H1 (cell line): ENCODE results near the gene IQCF6. TPM values are rescaled to one million over a fixed set of nuclear protein-coding genes. Genes with fewer than 3 reads are reported as not detected.

Experiments
- CTCF ChIA-PET: fragments of 300-600 bp; sonication (Branson Sonifier 250); formaldehyde crosslinking; loops from one replicate; lab custom pipeline; 2021; ENCODE audit not compliant: partially characterized antibody; lab: Charles Lee
- POLR2A ChIA-PET: fragments of 300-600 bp; sonication (Branson Sonifier 250); formaldehyde crosslinking; loops from one replicate; lab custom pipeline; 2021; ENCODE audit warnings: inconsistent platforms; ENCODE audit not compliant: partially characterized antibody; lab: Charles Lee
- DNase-seq, 2 experiments: peaks; one replicate each; pipeline versions ENCODE4 v3.0.0 to v3.0.0-alpha.2; 2010 to 2022; ENCODE audit warnings: low spot score in 2 of 2, low read depth in 1 of 2, mixed read lengths in 1 of 2
- FAIRE-seq: peaks from 2 replicates; lab custom pipeline; 2011; peaks lifted over from hg19 to GRCh38; lab: Jason Lieb, UNC
- H2AFZ ChIP-seq: 2 replicates; pipeline ENCODE4 v1.8.1; 2012; ENCODE audit warnings: low read length, inconsistent platforms
- H2AK5ac ChIP-seq: 2 replicates; pipeline ENCODE4 v1.6.1; 2013; ENCODE audit warnings: low read depth, low read length
- H2BK120ac ChIP-seq: replicated peaks from 2 replicates; pipeline ENCODE3; 2013; ENCODE audit warnings: low read depth, low read length, inconsistent platforms
- H2BK12ac ChIP-seq: 2 replicates; pipeline ENCODE4 v1.6.1; 2013; ENCODE audit warnings: low read depth, low read length
- H2BK15ac ChIP-seq: 2 replicates; pipeline ENCODE4 v1.6.1; 2013; ENCODE audit warnings: low read length
- H2BK20ac ChIP-seq: 2 replicates; pipeline ENCODE4 v1.6.1; 2013; ENCODE audit warnings: low read length
- H2BK5ac ChIP-seq: 2 replicates; pipeline ENCODE4 v1.6.1; 2013; ENCODE audit warnings: low read depth, low read length
- H3K14ac ChIP-seq: 2 replicates; pipeline ENCODE4 v1.6.1; 2013; ENCODE audit warnings: inconsistent platforms; ENCODE audit not compliant: insufficient read length
- H3K18ac ChIP-seq: 2 replicates; pipeline ENCODE4 v1.6.1; 2013; ENCODE audit warnings: low read length; ENCODE audit errors: extremely low read depth
- H3K23ac ChIP-seq: 2 replicates; pipeline ENCODE4 v1.6.1; 2013; ENCODE audit warnings: inconsistent platforms; ENCODE audit not compliant: insufficient read length
- H3K23me2 ChIP-seq: 2 replicates; pipeline ENCODE4 v1.6.1; 2013; ENCODE audit warnings: low read depth, low read length
- H3K27ac ChIP-seq: 2 replicates; pipeline ENCODE4 v1.6.1; 2011; ENCODE audit warnings: low read depth, low read length, inconsistent platforms
- H3K27me3 ChIP-seq, 4 experiments: replicated peaks in 1 of 4; 1 replicate in 1 of 4; 2 replicates in 3 of 4; pipeline versions ENCODE4 v1.6.1 to v1.8.1; 2011 to 2013; ENCODE audit warnings: low read length in 3 of 4, mild to moderate bottlenecking in 3 of 4, inconsistent platforms in 2 of 4, mixed read lengths in 2 of 4, moderate library complexity in 1 of 4; ENCODE audit not compliant: control insufficient read depth in 3 of 4, insufficient read depth in 3 of 4; ENCODE audit errors: extremely low read depth in 1 of 4
- H3K36me3 ChIP-seq, 4 experiments: 2 replicates each; pipeline versions ENCODE4 v1.6.1 to v1.8.1; 2011 to 2013; ENCODE audit warnings: mild to moderate bottlenecking in 4 of 4, low read length in 3 of 4, moderate library complexity in 2 of 4, control low read depth in 1 of 4, inconsistent platforms in 1 of 4; ENCODE audit not compliant: insufficient read depth in 4 of 4, control insufficient read depth in 2 of 4
- H3K4ac ChIP-seq: replicated peaks from 2 replicates; pipeline ENCODE3; 2013; ENCODE audit warnings: low read length, low read depth, mixed read lengths, inconsistent platforms; ENCODE audit not compliant: insufficient read length
- H3K4me1 ChIP-seq, 4 experiments: replicated peaks in 1 of 4; 1 replicate in 1 of 4; 2 replicates in 3 of 4; pipeline versions ENCODE4 v1.6.1 to v1.8.1; 2011 to 2013; ENCODE audit warnings: low read length in 3 of 4, inconsistent platforms in 2 of 4, mixed read lengths in 1 of 4; ENCODE audit not compliant: insufficient read depth in 4 of 4, control insufficient read depth in 3 of 4
- H3K4me2 ChIP-seq, 2 experiments: 2 replicates each; pipeline versions ENCODE4 v1.6.1 to v1.8.1; 2011 to 2013; ENCODE audit warnings: low read depth in 2 of 2, low read length in 2 of 2, control low read depth in 1 of 2, inconsistent platforms in 1 of 2, mild to moderate bottlenecking in 1 of 2; ENCODE audit not compliant: insufficient read depth in 1 of 2
- H3K4me3 ChIP-seq, 4 experiments: fragments of 200-600, 300-600 bp in 1 of 4; sonication (generic), shearing (Covaris generic), sonication (Bioruptor Twin) in 1 of 4; 2 replicates each; pipeline versions ENCODE4 v1.5.1 to v1.8.1; 2011 to 2016; ENCODE audit warnings: low read length in 4 of 4, low read depth in 3 of 4, control low read depth in 2 of 4, inconsistent platforms in 2 of 4, mild to moderate bottlenecking in 2 of 4, mixed read lengths in 1 of 4, moderate library complexity in 1 of 4; ENCODE audit not compliant: insufficient read depth in 2 of 4; ENCODE audit errors: extremely low read depth in 1 of 4
- H3K56ac ChIP-seq: replicated peaks from 2 replicates; pipeline ENCODE3; 2013; ENCODE audit warnings: low read depth, mild to moderate bottlenecking, mixed read lengths, low read length, inconsistent platforms; ENCODE audit not compliant: insufficient read length
- H3K79me1 ChIP-seq: 2 replicates; pipeline ENCODE4 v1.6.1; 2013; ENCODE audit warnings: low read depth, low read length, control low read depth
- H3K79me2 ChIP-seq, 2 experiments: 2 replicates each; pipeline versions ENCODE4 v1.6.1 to v1.8.1; 2012 to 2013; ENCODE audit warnings: low read length in 2 of 2, mild to moderate bottlenecking in 2 of 2, inconsistent platforms in 1 of 2; ENCODE audit not compliant: insufficient read depth in 2 of 2, control insufficient read depth in 1 of 2
- H3K9ac ChIP-seq, 4 experiments: replicated peaks in 1 of 4; 1 replicate in 1 of 4; 2 replicates in 3 of 4; pipeline versions ENCODE4 v1.6.1 to v1.8.1; 2011 to 2013; ENCODE audit warnings: low read depth in 3 of 4, low read length in 3 of 4, control low read depth in 2 of 4, mild to moderate bottlenecking in 2 of 4, moderate library complexity in 2 of 4, inconsistent platforms in 1 of 4; ENCODE audit errors: extremely low read depth in 1 of 4
- H3K9me3 ChIP-seq, 2 experiments: 2 replicates each; pipeline versions ENCODE4 v1.6.1 to v1.8.1; 2012 to 2013; ENCODE audit warnings: mild to moderate bottlenecking in 2 of 2, moderate library complexity in 2 of 2, control low read depth in 1 of 2, inconsistent platforms in 1 of 2, low read depth in 1 of 2, low read length in 1 of 2, mixed read lengths in 1 of 2; ENCODE audit not compliant: insufficient read depth in 2 of 2
- H4K20me1 ChIP-seq, 2 experiments: replicated peaks in 1 of 2; 2 replicates each; pipeline versions ENCODE3 to v1.8.1; 2011 to 2013; ENCODE audit warnings: inconsistent platforms in 2 of 2, low read length in 2 of 2, mild to moderate bottlenecking in 1 of 2; ENCODE audit not compliant: insufficient read depth in 2 of 2, control insufficient read depth in 1 of 2
- H4K5ac ChIP-seq: 2 replicates; pipeline ENCODE4 v1.6.1; 2013; ENCODE audit warnings: low read length, low read depth, mixed read lengths, inconsistent platforms; ENCODE audit not compliant: insufficient read length
- H4K8ac ChIP-seq: 2 replicates; pipeline ENCODE4 v1.8.0; 2013; ENCODE audit warnings: mild to moderate bottlenecking, moderate library complexity, low read length, inconsistent platforms; ENCODE audit not compliant: insufficient read depth; ENCODE audit errors: extremely low read depth
- H4K91ac ChIP-seq: replicated peaks from 2 replicates; pipeline ENCODE3; 2013; ENCODE audit warnings: low read length, mixed read lengths, inconsistent platforms; ENCODE audit not compliant: insufficient read length
- ASH2L ChIP-seq: fragments of 200-600, 300-600 bp; sonication (generic); IDR thresholded peaks from one replicate; pipeline ENCODE4 v1.7.1; 2017; ENCODE audit warnings: low read length
- ATF2 ChIP-seq: IDR thresholded peaks from 2 replicates; pipeline ENCODE4 v1.6.1; 2012; ENCODE audit warnings: low read length, inconsistent platforms
- ATF3 ChIP-seq: IDR thresholded peaks from 2 replicates; pipeline ENCODE4 v1.6.1; 2011; ENCODE audit warnings: low read depth, mild to moderate bottlenecking, low read length; ENCODE audit not compliant: insufficient read depth
- CBX5 ChIP-seq: fragments of 300-800, 300-1000 bp; sonication (generic); IDR thresholded peaks from 2 replicates; pipeline ENCODE4 v1.7.1; 2016; ENCODE audit warnings: antibody characterized with exemption, low read length, low read depth
- MAFK ChIP-seq: IDR thresholded peaks from 2 replicates; pipeline ENCODE4 v1.6.1; 2012; ENCODE audit warnings: low read depth, mild to moderate bottlenecking, improper control_type of control experiment, low read length
- MAX ChIP-seq: IDR thresholded peaks from 2 replicates; pipeline ENCODE4 v1.6.1; 2012; ENCODE audit warnings: inconsistent platforms
- POLR2A ChIP-seq, 2 experiments: IDR thresholded peaks; 1 replicate in 1 of 2; 2 replicates in 1 of 2; pipeline ENCODE4 v1.6.1; 2011; ENCODE audit warnings: low read depth in 2 of 2, low read length in 2 of 2, mild to moderate bottlenecking in 2 of 2; ENCODE audit errors: control extremely low read depth in 1 of 2
- POLR2AphosphoS5 ChIP-seq: IDR thresholded peaks from 2 replicates; pipeline ENCODE4 v1.6.1; 2011; ENCODE audit warnings: low read depth, low read length
- POU5F1 ChIP-seq: IDR thresholded peaks from 2 replicates; pipeline ENCODE4 v1.6.1; 2011; ENCODE audit warnings: low read depth, mild to moderate bottlenecking, low read length, moderate library complexity
- SAP30 ChIP-seq: fragments of 300-600 bp; sonication (generic); IDR thresholded peaks from 2 replicates; pipeline ENCODE4 v1.7.1; 2012; ENCODE audit warnings: low read length, moderate library complexity, mild to moderate bottlenecking, inconsistent platforms; ENCODE audit not compliant: insufficient read depth, insufficient replicate concordance
- SP1 ChIP-seq: IDR thresholded peaks from 2 replicates; pipeline ENCODE4 v1.6.1; 2011; ENCODE audit warnings: low read depth, low read length
- SRF ChIP-seq: IDR thresholded peaks from 2 replicates; pipeline ENCODE4 v1.6.1; 2011; ENCODE audit warnings: mild to moderate bottlenecking, low read depth, low read length, moderate library complexity
- TBP ChIP-seq: IDR thresholded peaks from 2 replicates; pipeline ENCODE4 v1.6.1; 2011; ENCODE audit warnings: low read depth, low read length, improper control_type of control experiment
- WGBS, 2 experiments: shearing (Covaris generic) in 1 of 2; methylation state at CpG; one replicate each; pipeline versions ENCODE4 v1.1.6 to v1.1.7; 2013 to 2015; ENCODE audit warnings: low lambda C conversion rate in 2 of 2, mixed read lengths in 2 of 2, inconsistent platforms in 1 of 2, low coverage in 1 of 2, missing lambda C conversion rate in 1 of 2; ENCODE audit not compliant: insufficient replicate concordance in 2 of 2, insufficient coverage in 1 of 2, insufficient read length in 1 of 2; ENCODE audit errors: extremely low coverage in 1 of 2, missing lambda C conversion rate in 1 of 2; 5-methylcytosine and 5-hydroxymethylcytosine counted together
- polyA plus RNA-seq, 7 experiments: library from polyadenylated mRNA; depleted of rRNA in 3 of 7; stranded (reverse) in 5 of 7; unstranded in 2 of 7; fragments of >200 nt in 5 of 7; fragments of 200-250 nt in 2 of 7; gene quantifications; 1 replicate in 5 of 7; 2 replicates in 1 of 7; 4 replicates in 1 of 7; pipeline versions ENCODE4 v1.2.1 to v1.2.3, GENCODE V29; 2011 to 2013; ENCODE audit warnings: missing spikeins in 2 of 7, mixed read lengths in 2 of 7
- total RNA-seq: library from RNA; stranded (reverse); fragmentation: NEBNext Ultra II Directional; extraction: Animal tissue kit (Norgen Biotek cat#: 25700); gene quantifications from 2 replicates; pipeline ENCODE4 v1.2.1, GENCODE V29; 2021

IQCF6 gene
- total and polyA plus RNA-seq, 2 of the 8 experiments (the other 6 are each of a cell fraction or from before 2014, with no cell fraction given), result not detected

- CTCF ChIA-PET, result interaction anchor here (0.7 to 4.9 kb wide), 3 partner anchors 9 to 199 kb away, joined by 3 to 32 read pairs (median 3); no protein-coding TSS in a partner anchor
- Histone ChIP-seq H2AK5ac (no peak overlapping the region), H2BK15ac (no peak overlapping the region), H3K23ac (no peak overlapping the region), H2BK5ac (no peak overlapping the region), H2AFZ (no peak overlapping the region), H2BK20ac (no peak overlapping the region), H3K79me2 (no peaks in the 10 kb centered on the region), H3K23me2 (no peaks in the 10 kb centered on the region), H4K5ac (no peak overlapping the region), H3K14ac (no peak overlapping the region), H2BK120ac (no peak overlapping the region), H3K18ac (no peak overlapping the region), H2BK12ac (no peak overlapping the region), H3K9me3 (peaks cover 0 to 4% of the 10 kb centered on the region in 2 experiments; a peak in 2 of 4 replicates), H3K79me1 (no peaks in the 10 kb centered on the region), H3K9ac (no peak overlapping the region), H3K4me3 (no peak overlapping the region), H3K27me3 (no peaks in the 10 kb centered on the region), H3K27ac (no peak overlapping the region), H3K4me1 (no peaks in the 10 kb centered on the region), H4K91ac (no peak overlapping the region), H3K36me3 (no peaks in the 10 kb centered on the region), H3K56ac (no peak overlapping the region), H3K4me2 (no peak overlapping the region), H4K8ac (no peak overlapping the region), H3K4ac (no peak overlapping the region), H4K20me1 (no peaks in the 10 kb centered on the region)
- FAIRE-seq, result no peak
- 89% methylated on average over 5 of the region's 5 CpGs; no CpG with 5 or more reads in 1 of the 2 experiments for WGBS, 2 experiments
- POLR2A ChIA-PET, result no interaction called here
- peak in 1 of 2 experiments; percentile 10 for DNase-seq
- no peak for TF ChIP-seq SAP30
- no peak for TF ChIP-seq ATF2
- TF ChIP-seq TBP, result no peak
- no peak for TF ChIP-seq SP1
- no peak for TF ChIP-seq ASH2L
- no peak for TF ChIP-seq CBX5
- TF ChIP-seq ATF3, result no peak
- no peak for TF ChIP-seq MAX
- TF ChIP-seq SRF, result no peak
- no peak for TF ChIP-seq MAFK
- no peak for TF ChIP-seq POLR2A (IDR thresholded peaks at IDR 0.05; ENCODE audit: control extremely low read depth in 1 of 2, low read depth in 2 of 2, low read length in 2 of 2)
- TF ChIP-seq POU5F1, result no peak
- no peak for TF ChIP-seq POLR2AphosphoS5
Observed at GRCh38 chr3:51808934-51809333, 29.9 kb upstream of the IQCF6 start.
